T-helper 9 cell (primary cell): ENCODE results near the gene ARHGEF17.

Source experiments
- DNase-seq: peaks from one replicate; pipeline ENCODE4 v3.0.0-alpha.2; 2020

ARHGEF17 gene

DNA sequence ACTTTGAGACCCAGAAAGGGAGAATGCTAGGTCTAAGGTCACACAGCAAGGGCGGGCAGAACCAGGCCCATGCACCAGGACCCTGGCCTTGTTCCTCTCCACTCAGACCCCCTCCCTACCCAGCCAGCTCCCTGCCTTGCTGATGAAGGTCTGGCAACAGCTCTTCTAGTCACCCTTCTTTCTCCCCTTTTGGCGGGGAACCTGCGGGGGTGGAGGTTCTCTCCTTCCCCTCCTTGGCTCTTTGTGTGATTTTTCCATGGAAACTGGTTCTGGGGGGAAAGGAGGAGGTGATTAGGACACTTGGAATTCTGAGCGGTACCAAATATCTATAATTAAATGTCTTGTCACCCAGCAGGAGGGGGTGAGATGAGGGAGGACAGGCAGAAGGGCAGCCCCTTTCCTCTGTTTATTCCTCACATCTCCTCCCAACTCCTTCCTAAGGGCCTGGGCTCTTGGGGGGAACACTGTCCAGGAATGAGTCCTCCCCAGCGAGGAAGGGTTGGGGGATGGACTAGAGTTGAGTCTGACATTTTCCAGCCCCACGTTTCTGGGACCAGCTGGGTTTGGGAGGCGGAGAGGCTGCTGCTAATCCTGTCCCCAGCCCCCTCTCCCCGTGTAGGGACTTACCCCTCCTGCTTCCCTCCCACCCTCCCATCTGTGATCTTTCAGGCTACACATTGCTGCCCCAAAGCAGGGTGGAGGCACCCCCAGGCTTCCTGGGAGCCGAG lies 7.4 kb downstream of the ARHGEF17 start:
- DNase-seq, result no peak

DNA sequence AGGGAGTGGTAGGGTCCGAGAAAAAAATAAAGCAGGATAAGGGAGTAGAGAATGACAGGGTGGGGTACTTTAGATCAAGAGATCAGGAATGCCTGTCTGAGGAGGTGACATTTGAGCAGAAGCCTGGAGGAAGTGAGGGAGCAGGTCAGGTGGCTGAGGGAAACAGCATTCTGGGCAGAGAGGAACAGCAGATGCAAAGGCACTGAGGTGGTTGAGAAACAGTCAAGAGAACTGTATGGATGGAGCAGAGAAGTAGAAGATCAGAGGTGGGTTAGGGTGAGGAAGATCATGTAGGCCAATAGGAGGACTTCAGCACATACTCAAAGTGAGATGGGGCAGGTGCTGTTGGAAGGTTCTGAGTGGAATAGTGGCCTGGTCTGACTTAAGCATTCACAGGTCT lies 8.3 kb downstream of the ARHGEF17 start:
- DNase-seq, result no peak

DNA sequence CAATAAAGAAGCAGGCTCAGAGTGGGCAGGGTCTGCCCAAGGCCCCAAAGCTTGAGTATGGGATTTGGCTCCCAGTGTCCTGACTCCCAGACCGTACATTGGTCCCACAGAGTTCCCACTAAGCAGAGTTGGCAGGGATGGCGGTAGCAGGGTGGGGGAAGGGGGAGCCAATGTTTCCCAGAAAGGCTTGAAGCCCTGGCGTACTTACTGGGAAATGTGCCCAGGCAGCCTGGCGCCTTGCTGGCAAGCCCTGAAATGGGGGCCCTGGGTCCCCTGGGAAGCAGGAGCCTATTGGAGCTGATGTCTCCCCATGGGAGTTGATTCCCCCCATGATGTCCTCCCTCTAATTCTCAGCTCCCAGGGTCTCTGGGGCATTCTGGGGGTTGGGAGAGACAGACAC lies 9.3 kb downstream of the ARHGEF17 start:
- no peak for DNase-seq

DNA sequence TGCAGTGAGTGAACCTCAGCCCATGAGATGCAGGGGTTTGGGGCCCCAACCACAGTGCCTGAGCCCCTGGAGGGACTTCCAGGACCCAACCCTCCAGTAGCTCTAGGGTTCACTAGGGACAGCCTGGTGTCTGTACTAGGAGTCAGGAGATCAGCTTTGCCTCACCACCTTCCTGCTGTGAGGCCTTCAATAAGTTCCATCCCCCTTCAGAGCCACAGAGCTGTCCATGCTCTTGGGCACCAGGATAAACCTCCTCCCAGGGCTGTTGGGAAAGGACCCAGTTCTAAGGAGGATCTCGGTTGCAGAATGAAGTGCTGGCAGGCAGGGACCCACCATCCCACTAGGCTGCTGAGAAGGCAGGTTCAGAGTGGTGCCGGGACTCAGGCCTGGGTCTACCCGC lies 9.7 kb downstream of the ARHGEF17 start:
- no peak for DNase-seq

DNA sequence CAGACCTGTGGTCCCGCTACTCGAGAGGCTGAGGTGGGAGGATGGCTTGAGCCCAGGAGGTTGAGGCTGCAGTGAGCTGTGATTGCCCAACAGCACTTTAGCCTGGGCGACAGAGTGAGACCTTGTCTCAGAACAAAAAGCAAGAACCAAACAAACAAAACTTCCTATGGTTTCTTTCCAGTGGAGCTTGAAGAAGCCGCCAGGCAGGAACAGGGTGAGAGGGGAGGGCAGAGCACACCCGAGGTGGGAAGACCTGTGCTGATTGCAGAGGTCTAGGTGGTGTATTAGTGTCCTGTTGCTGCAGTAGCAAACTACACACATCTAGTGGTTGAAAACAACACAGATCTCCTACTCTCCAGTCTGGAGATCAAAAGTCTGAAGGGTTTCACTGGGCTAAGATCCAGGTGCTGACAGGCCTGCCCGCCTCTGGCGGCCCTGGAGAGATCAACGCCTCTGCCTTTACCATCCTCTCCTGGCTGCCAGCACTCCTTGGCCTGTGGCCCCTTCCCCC lies 10.5 kb downstream of the ARHGEF17 start:
- no peak for DNase-seq

DNA sequence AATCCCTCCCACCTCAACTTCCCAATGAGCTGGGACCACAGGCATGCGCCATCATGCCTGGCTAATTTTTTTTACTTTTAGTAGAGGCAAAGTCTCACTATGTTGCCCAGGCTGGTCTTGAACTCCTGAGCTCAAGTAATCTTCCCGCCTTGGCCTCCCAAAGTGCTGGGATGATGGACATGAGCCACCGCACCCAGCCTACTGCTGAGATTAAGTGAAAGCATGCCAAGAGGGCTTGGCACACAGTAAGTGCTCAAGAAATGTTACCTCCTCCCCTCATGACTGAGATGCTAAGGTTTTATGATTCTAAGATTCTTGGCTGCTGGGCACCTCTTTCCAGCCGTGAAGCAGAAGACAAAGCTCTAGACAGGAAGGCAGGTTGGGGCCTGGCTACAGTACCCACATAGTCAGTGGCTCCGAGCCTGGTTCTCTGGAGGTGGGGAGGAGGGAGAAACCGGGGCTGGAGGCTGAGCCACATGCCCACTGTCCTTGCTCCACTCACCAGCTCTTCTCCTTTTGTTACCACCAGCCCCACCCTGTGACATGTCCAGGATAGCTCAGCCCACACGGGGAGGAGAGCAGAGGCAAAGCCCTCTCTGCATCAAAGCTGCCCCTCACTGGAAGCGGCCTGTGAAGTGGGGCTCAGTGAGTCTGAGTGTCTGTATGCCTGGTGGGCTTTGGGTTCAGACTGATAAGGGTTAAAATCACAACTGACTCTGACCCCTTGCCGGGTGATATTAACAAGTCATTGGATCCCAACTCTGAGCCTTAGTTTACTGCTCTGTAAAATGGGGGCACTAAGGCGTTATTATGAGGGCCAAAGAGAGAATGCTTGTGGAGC lies 12.9 kb downstream of the ARHGEF17 start:
- DNase-seq, result no peak

DNA sequence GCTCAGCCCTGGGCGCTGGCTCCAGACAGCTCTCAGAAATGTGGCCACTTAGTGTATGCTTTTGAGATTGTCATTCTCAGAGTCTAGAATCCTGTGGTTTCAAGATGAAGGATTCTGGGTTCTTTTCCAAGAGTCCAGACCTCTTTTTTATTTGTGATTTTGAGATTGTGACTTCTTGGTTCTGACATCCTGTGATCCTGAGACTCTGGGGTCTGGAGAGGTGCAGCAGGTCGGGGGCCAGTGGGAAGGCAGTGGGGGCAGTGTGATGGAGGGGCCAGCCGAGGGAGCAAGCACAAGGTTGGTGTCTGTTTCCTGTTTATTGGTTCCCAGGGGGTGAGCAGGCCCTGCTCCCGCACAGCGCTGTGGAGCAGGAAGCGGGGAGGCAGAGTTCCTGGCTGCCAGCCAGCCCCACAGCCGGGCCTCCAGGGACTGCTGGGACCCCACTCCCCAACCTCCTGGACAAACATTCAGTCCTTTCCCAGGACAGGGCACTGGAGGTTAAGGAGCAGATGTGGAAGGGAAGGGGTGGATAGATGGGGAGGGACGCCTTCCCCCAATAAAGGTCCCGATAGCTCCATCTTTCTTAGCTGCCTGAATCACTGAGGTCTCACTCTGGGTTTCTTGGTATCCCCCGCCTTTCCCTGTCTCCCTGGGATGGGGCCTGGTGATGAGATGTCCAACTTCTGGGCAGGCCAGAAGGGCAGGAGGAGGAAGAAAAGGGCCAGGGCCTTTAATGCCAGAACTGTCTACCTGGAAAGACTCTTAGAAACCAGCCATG lies 13.7 kb downstream of the ARHGEF17 start:
- no peak for DNase-seq

DNA sequence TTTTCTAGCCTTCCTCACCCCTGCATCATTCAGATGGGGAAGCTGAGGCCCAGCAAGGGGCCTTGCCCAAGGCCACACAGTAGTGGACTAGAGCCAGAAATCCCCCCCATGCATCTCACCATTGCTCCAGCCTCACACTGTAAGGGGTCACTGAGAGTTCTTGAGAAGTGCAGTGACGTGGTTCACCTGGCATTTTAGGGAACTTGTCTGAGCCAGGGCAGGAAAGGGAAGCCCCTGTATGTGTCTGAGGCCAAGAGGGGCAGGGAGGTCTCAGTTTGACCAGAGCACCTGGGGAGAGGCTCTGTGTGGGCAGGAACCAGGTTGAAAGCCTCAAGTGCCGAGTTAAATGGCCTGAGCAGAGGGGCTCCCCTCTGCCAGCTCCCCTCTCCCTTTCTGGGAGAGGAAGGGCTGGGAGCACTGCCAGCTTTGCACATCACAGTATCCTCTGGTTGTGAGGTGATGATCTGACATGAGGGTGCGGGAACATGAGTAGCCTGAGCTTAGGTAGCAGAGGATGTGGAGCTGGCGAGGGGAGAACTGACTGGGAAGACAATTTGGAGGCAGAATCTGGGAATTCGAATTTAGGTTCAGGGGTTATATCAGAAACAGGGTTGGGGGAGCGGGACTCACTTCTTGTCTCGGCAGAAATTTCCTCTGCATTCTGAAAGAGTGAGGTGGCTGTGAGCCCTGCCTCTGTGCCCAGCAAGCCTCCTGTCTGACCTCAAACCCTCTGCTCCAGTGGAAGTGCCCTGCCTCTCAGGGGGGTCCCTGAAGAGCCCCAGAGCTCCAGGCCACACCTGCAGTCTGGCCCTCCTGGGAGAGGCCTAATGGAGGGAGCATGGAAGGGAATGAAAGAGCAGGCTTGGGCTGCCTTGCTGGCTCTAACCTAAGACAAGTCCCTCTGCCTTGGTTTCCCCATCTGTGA lies 14.6 kb downstream of the ARHGEF17 start:
- DNase-seq, result no peak

DNA sequence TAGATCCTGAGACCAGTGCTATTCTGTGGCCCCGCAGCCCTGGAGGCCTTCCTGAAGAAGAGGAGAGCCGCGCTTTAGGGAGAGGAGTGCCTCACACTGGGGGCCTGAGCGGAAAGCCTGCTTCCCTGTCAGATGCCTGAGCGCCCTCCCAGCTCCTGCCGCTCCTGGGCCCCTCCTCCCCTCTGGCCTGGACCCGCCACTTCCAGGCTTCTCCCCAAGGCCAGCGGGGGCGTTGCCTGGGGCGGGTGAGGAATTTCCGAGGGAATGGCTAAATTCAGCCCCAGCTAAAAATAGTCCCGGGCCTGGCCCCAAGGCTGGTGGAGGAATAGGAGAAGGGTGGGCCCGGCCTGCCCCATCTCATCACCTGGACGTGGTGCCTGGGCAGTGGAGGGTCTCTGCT lies 15.4 kb downstream of the ARHGEF17 start:
- DNase-seq, result no peak

DNA sequence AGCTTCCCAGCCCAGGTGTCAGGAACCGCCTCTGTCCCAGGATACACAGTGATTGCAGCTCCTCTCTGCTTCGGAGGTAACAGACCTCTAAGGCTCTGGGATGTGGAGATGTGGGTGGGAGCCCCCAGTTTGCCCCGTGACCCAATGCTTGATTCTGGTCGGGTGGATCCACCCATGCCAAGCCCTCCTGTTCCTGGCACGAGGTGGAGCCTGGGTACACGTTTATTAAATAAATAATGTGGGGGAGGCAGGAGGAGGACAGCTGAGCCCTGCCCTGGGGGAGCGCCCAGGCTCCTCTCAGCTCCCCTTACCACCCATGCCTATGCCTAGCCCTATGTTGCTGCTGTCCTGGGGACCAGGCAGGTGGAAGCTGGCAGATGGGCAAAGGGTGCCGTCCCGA lies 16.0 kb downstream of the ARHGEF17 start:
- no peak for DNase-seq

DNA sequence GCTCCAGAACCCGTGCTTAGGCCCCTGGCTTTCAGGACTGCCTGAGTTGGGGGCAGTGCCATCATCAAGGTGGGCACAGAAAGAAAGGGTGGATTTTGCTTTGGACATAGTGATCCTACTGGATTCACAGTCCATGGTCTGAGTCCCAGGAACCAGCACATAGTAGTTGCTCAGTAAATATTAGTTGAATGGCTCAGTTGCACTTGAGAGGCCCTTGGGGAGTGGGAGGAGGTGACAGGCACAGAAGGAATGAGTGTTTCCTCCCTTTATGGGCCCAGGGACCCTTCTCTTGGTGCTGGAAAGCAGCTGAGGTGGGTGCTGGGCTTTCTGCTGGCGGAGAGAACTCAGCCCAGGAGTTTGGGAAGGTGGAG lies 16.6 kb downstream of the ARHGEF17 start:
- no peak for DNase-seq

DNA sequence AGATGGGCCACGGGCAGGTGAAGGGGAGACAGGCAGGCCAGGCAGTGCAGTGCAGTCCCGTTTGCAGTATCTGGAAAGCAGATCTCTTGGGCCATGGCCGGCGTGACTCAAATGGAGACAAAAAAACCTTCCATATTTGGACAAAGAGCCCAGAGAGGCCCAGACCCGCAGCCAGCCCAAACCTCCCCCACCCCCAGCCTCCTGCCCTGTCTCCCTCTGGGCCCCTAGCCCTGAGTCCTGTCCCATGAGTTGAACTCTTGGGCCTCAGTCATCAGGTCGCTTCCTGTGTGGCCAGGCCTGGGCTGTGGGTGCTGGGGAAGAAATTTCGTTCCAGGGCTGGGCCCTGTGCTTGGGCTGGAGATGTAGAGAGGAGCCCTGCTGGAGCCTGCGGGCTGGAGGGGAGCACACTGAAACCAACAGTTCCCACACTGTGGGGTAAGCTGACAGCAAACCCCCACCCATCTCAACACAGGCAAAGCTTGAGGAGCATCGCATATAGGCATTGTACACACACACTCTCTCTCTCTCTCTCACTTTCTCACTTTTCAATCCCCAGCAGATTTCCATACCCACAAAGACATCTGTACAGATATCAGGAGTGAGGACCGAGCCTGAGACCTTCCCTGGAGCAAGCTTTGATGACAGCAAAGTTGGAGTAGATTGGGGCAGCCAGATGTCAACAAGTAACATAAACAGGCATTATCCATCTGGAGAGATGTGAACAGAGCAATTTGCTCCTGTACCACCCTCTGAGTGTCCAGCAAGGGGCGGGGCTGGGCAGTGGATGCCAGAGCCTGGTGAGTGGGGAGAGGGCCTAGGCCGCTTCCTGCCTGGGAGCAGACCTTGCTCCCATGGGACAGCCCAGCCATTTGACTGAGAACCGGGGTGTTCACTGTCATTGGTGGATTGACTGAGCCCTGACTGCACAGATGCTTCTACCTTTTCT lies 17.2 kb downstream of the ARHGEF17 start:
- DNase-seq, result no peak

DNA sequence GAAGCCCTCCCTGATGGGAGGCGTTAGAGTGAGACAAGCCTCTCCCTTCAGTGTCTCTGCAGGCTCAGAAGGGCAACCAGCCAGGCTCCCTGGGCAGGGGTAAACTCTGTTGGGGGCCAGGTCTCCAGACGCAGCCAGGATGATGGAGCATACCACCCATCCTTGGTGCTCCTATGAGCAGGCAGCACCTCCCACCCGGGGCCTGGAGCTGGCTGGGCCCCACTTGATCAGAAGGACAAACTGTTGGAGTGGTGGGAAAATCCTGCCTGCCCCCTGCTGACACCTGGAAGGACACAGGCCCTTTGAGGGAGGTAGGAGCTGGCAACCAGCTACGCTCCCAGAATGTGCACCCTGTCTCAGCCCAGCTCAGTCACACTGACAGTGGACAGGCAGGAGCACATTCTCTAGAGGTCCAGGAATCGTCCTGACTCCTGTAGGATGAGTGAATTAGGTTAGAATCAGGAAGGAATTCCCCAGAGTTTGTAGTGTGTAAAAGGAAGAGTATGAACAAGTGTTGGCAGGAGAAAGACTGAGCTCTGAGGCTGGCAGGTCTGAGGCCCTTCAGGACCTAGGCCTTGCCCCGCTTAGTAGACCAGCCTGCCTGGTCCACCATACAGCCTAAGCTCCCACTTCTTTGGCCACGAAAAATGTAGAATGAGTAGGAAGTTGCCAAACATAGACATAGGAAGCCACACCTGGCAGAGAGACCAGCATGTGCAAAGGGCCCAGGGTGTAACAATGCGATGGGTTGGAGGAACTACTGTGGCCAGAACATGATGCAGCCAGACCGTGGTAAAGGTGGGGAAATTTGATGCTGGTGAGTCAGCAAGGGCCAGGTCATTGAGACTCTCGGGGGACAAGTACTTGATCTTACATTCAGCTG lies 19.1 kb downstream of the ARHGEF17 start:
- DNase-seq, result no peak

DNA sequence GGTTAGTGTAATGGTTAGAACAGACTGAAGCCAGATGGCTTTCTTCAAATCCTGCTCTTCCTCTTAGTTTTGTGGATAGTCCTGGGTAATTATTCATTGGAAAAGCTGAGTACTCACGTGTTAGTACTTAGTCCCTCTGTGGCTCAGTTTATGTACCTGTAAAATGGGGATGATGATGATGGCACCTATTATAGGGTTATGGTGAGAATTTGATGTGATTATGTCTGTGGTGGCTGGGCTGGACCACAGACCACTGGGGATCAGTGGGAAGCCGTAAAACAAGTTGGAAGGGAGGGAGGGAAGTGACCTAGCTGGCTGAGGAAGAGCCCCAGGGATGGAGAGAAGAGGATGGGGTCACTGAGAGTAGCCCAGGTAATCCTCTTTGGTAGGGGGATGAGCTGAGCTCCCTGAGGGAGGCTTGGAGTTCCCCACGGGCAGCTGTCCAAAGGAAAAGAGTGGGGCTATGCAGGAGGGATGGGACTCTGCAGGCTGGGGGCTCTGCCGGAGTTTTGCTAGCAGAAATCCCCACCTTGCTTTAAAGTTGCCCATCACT lies 19.8 kb downstream of the ARHGEF17 start:
- DNase-seq, result no peak

DNA sequence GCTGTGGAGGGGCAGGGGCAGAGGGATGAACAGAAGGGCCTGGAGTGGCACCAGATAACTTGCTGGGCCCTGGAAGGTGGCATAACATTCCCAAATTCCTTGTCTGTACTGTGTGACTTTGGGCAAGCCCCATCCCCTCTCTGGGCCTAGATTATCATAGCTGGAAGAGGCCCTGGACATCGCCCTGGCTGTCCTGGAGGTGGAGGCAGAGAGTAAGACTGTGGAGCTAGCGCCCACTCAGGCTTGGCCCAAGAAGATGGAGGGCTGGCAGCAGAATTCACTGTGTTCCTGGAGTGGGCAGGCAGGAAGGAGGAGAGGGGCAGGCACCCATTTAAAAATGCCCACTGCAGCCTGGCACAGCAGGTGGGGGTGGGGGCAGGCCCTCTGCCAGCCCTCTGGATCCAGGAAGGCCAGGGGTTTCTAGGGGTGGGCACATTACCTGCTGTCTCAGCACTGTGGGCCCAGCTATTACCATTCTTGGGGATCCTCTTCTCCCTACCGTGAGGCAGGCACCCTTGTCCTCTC lies 22.6 kb downstream of the ARHGEF17 start:
- no peak for DNase-seq

DNA sequence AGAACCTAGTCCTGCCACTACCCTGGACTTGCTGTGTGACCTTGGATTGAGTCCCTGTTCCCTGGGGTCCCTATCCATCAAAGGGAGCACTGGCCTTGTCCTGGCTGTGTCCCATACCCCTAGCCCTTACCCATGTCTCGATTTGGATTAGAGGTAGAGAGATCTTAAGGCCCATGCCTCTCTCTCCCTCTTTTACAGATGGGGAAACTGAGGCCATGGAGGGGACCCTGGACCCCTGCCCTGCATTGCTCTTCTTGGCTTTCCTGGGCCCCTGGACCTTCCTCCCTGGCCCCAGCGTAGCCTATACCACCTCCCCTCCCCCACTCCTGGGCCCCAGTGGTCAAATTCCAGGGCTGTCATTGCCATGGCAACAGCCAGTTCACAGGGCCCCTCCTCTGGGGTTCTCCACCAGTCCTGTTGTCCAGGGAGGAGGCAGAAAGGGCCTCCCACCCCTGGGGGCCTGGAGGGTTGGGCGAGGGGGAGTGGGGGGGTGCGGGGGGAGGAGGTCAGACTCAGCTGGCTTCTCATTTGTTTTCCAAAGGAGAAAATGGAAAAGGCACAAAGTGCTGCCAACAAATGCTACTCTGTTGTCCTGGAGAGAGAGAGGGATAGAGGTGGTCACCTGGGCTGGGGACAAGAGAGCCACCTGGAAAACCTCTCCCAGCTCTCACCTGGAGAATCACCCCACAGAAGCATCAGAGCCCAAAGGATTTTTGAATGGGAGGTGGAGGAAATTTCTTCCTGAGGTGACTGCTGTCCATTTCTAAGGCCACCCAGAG lies 23.3 kb downstream of the ARHGEF17 start:
- DNase-seq, result no peak

DNA sequence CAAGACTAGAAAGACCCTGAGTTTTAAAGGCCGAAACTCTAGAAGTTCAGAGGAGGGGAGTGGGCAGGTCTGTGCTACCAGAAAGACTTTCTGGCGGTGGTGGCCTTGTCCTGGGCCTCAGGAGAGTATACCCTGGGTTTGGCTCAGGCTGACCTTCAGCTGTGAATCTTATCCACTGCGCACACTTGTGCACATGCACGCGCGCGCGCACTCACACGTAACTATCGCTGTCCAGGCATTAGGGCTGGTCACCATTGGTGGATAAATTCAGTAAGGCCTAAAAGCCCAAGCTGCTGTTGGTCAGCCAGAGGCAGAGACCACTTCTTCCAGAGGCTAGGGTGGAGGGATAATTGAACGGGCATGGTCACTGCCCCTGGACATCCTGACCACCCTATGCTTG lies 25.1 kb downstream of the ARHGEF17 start:
- DNase-seq, result no peak

DNA sequence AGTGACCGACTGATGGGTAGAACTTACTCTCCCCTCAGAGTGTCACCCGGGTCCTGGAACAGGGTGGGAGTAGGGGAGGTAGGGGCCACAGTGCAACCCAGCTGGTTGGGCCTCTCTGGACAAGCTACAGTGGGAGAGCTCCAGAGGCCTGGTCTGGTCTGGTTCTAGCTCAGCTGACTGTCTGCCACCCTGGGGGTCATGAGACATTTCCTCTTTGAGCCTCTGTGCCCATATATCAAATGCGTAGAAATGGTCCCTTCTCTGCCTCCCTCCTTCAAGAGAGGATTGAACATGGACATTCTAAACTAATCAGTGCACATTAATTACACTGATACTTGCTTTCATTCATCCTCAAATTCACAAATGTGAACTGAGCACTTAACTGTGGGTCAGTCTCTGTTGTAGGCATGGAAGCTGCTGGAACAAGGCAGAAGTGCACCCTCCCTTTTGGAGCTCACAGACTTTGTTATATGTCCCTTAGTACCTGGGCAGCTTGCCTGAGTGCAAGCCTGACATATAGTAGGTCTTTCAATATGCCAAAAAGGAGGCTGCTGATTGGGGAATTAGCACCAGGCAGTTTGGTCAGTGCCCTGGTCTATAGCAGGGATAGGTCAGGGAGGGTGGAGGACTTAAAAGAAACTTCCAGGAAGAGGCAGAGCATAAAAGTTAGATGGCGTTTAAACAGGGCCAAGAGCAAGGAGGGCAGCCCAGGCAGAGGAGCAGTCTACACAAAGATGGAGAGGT lies 25.7 kb downstream of the ARHGEF17 start:
- no peak for DNase-seq
